Neural crest cell (in vitro differentiated cells): ENCODE results near the gene RCAN3. TPM values are rescaled to one million over a fixed set of nuclear protein-coding genes. Genes with fewer than 3 reads are reported as not detected.

Experiments
- DNase-seq: peaks from one replicate; pipeline ENCODE4 v3.0.0; 2021; ENCODE audit warnings: low read depth, mixed read lengths, low spot score
- H3K27ac Mint-ChIP-seq: one replicate; pipeline ENCODE4 v1.8.0; 2021; ENCODE audit warnings: mild to moderate bottlenecking, mixed read lengths; ENCODE audit not compliant: unreplicated experiment
- H3K27me3 Mint-ChIP-seq: 2 replicates; pipeline ENCODE4 v1.8.0; 2021; ENCODE audit warnings: low read depth, mild to moderate bottlenecking, mixed read lengths
- H3K36me3 Mint-ChIP-seq: 2 replicates; pipeline ENCODE4 v1.8.0; 2021; ENCODE audit warnings: low read depth, mild to moderate bottlenecking, mixed read lengths
- H3K4me1 Mint-ChIP-seq: 2 replicates; pipeline ENCODE4 v1.8.0; 2021; ENCODE audit warnings: mixed read lengths
- H3K4me3 Mint-ChIP-seq: one replicate; pipeline ENCODE4 v1.8.0; 2021; ENCODE audit warnings: mild to moderate bottlenecking, mixed read lengths
- H3K9me3 Mint-ChIP-seq: 2 replicates; pipeline ENCODE4 v1.8.0; 2021; ENCODE audit warnings: mixed read lengths
- total RNA-seq: library from RNA; stranded (reverse); gene quantifications from 2 replicates; pipeline ENCODE4 v1.2.1, GENCODE V29; 2021
- TF ChIP-seq, protein P1 (sequence below): fragments of 200-600 bp; sonication (generic); conservative IDR thresholded peaks from 2 replicates; pipeline ENCODE4 v1.5.0; 2021; ENCODE audit warnings: antibody characterized with exemption, mild to moderate bottlenecking

RCAN3 gene
- total RNA-seq, 1 donor from 2014 or later: 2.2 TPM

DNA sequence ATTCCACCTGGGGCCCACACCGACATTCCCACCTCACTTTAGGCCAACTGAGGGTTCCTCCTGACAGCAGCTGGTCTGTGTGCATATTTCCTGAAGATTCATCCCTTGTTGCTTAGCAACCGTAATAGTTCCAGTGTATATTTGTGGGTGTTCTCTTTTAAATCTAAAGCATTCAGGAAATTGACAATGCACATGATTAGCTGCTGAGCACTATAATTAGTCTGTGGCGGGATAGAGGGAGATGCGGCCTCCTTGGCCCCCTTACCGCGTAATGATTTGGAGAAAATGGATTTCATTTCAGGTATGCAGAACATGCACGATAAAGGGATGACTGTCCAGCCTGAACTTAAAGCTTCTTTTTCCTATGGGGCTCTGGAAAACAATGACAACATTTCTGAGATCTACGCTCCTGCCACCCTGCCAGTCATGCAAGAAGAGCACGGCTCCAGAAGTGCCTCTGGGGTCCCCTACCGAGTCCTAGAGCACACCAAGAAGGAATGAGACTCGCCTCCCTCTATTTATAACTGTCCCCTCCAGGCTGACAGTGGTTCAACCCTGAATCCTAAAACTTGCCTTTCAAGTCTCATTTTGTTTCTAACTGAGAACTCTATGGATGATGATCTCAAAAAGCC lies 33.8 kb upstream of the RCAN3 start:
- Mint-ChIP-seq H3K4me3 (no peak overlapping the region), H3K36me3 (no peaks in the 10 kb centered on the region), H3K4me1 (peaks cover 6% of the 10 kb centered on the region), H3K27me3 (peaks cover 14% of the 10 kb centered on the region), H3K27ac (no peak overlapping the region), H3K9me3 (no peaks in the 10 kb centered on the region)
- no peak for DNase-seq
- TF ChIP-seq, protein P1, sequence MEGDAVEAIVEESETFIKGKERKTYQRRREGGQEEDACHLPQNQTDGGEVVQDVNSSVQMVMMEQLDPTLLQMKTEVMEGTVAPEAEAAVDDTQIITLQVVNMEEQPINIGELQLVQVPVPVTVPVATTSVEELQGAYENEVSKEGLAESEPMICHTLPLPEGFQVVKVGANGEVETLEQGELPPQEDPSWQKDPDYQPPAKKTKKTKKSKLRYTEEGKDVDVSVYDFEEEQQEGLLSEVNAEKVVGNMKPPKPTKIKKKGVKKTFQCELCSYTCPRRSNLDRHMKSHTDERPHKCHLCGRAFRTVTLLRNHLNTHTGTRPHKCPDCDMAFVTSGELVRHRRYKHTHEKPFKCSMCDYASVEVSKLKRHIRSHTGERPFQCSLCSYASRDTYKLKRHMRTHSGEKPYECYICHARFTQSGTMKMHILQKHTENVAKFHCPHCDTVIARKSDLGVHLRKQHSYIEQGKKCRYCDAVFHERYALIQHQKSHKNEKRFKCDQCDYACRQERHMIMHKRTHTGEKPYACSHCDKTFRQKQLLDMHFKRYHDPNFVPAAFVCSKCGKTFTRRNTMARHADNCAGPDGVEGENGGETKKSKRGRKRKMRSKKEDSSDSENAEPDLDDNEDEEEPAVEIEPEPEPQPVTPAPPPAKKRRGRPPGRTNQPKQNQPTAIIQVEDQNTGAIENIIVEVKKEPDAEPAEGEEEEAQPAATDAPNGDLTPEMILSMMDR: no peak

DNA sequence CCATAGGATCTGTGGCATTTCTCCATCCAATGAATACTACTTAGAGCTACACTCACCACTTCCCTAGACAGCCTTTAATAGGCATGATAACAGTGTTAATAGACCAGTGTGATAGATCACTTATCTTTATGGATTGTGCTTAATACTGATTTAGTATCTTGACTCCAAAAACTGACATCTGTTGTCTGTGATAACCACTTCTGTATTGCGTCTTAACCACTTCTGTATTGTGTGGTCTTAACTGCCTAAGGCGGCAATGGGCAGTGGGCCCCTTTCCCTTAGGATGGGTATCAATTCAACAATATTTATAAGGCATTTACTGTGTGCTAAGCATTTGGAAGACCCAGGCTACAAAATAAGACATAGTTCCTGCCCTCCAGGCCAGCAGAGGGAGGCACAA lies 32.0 kb upstream of the RCAN3 start:
- H3K4me1 Mint-ChIP-seq: no peaks in the 10 kb centered on the region
- TF ChIP-seq, protein P1: no peak

DNA sequence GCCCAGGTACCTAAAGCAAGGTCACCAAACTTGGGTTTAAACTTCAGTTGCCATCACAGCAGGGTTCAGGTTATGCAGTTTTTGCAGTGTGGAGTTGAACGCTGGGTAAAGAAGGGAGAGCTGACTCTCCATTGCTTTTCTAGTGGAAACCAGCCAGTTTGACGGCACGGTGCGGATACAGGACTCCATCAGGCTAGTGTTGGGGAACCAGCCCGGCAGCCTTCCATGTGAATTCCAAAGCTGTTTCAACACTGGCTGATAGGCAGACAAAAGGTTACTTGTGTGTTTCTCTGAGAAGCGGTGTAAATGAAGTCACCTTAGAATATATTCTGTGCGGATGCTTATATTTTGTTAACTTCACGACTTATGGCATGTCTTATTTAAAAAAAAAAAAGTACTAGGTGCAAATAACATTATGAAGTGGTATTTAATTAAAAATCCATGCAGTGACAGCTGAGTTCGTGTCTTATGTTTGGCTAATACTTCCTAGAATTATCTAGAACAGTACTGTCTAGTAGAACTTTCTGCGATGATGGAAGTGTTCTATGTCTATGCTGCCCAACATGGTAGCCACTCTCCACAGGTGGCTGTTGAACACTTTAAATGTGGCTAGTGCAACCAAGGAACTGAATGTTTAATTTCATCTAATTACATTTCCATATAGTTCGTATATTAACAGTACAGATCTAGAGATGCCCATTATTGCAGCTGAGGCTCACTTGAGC lies 29.9 kb upstream of the RCAN3 start:
- Mint-ChIP-seq H3K27me3 (peaks cover 3% of the 10 kb centered on the region), H3K27ac (no peak overlapping the region), H3K9me3 (no peaks in the 10 kb centered on the region), H3K4me3 (no peak overlapping the region), H3K4me1 (no peaks in the 10 kb centered on the region), H3K36me3 (no peaks in the 10 kb centered on the region)
- TF ChIP-seq, protein P1: no peak
- no peak for DNase-seq

More for the DNA sequence above, 32.0 kb upstream of the RCAN3 start:
- no peak overlapping the region for H3K27ac Mint-ChIP-seq
- H3K36me3 Mint-ChIP-seq: no peaks in the 10 kb centered on the region
- no peak for DNase-seq
- no peaks in the 10 kb centered on the region for H3K9me3 Mint-ChIP-seq
- H3K27me3 Mint-ChIP-seq: peaks cover 3% of the 10 kb centered on the region
- no peak overlapping the region for H3K4me3 Mint-ChIP-seq

DNA sequence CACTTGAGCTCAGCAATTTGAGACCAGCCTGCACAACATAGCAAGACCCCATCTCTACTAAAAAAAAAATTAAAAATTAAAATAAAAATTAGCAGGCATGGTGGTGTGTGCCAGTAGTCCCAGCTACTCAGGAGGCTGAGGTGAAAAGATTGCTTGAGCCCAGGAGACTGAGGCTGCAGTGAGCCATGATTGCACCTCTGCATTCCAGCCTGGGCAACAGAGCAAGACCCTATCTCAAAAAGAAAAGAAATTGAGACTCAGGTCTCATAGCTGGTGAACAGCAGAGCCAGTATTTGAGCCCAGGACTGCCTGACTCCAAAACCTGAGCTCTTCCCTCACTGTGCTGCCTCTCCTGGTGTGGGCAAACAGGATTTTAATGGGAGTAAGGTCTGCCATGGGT lies 28.4 kb upstream of the RCAN3 start:
- Mint-ChIP-seq H3K27ac (no peak overlapping the region), H3K9me3 (no peaks in the 10 kb centered on the region), H3K27me3 (peaks cover 3% of the 10 kb centered on the region), H3K4me3 (no peak overlapping the region), H3K36me3 (no peaks in the 10 kb centered on the region), H3K4me1 (no peaks in the 10 kb centered on the region)
- TF ChIP-seq, protein P1: no peak
- no peak for DNase-seq

DNA sequence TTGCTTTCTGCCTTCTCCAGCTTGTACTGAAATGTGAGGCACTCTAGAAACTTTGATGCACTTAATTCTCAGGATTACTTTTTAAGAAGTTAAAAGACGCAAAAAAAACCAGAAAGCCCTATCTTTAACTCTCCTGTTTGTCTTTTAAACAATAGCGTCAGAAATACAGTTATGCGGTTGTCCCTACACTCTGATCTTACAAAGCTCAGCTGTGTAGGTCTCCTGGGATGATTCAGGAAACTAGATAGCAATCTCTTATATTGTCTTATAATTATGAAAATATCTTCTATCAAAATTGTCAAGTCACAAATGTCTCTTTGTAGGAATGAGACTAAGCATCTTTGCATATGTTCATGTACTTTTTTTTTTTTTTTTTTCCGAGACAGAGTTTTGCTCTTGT lies 26.9 kb upstream of the RCAN3 start:
- Mint-ChIP-seq H3K9me3 (no peaks in the 10 kb centered on the region), H3K36me3 (no peaks in the 10 kb centered on the region), H3K27me3 (peaks cover 3% of the 10 kb centered on the region), H3K4me3 (no peak overlapping the region), H3K4me1 (no peaks in the 10 kb centered on the region), H3K27ac (no peak overlapping the region)
- DNase-seq: no peak
- TF ChIP-seq, protein P1: no peak
